22Rv1 (cell line): ENCODE data around the gene KLK3.

Source experiments
- ZFX ChIP-seq: fragments of 450-650 bp; IDR thresholded peaks from 2 replicates; pipeline ENCODE4 v1.6.1; 2017; ENCODE audit warnings: antibody characterized with exemption, borderline replicate concordance
- TF ChIP-seq, protein P1 (sequence below): fragments of 450-650 bp; IDR thresholded peaks from 2 replicates; pipeline ENCODE4 v1.5.1; 2017; ENCODE audit warnings: mild to moderate bottlenecking

DNA sequence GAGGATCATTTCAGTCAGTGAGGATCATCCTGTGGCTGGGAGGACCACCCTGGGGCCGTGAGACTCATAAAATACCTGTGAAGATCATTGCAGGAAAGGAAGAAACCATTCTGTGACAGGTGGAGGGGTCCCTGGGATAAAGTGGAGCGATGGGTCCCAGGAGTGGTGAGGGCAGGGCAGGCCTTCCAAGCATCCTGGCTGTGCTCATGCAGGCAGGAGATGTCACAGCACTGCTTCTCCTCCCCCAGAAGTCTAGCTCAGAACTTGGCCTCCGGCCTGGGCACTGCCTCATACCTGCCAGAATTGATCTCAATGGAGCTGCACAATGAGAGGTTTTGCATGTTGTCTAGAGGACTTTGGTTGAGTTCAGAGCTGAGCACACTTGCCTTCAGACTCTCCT lies 42.2 kb upstream of the KLK3 start:
- TF ChIP-seq, protein P1, sequence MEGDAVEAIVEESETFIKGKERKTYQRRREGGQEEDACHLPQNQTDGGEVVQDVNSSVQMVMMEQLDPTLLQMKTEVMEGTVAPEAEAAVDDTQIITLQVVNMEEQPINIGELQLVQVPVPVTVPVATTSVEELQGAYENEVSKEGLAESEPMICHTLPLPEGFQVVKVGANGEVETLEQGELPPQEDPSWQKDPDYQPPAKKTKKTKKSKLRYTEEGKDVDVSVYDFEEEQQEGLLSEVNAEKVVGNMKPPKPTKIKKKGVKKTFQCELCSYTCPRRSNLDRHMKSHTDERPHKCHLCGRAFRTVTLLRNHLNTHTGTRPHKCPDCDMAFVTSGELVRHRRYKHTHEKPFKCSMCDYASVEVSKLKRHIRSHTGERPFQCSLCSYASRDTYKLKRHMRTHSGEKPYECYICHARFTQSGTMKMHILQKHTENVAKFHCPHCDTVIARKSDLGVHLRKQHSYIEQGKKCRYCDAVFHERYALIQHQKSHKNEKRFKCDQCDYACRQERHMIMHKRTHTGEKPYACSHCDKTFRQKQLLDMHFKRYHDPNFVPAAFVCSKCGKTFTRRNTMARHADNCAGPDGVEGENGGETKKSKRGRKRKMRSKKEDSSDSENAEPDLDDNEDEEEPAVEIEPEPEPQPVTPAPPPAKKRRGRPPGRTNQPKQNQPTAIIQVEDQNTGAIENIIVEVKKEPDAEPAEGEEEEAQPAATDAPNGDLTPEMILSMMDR: no peak
- TF ChIP-seq ZFX: no peak
